IMR-90 (cell line): ENCODE results near the gene ADAMTSL1. TPM values are rescaled to one million over a fixed set of nuclear protein-coding genes. Genes with fewer than 3 reads are reported as not detected.

Experiments
- ATAC-seq: fragments of 200-7000 bp; cut with Tn5 transposase; 2 replicates; pipeline ENCODE4 v1.9.1; 2020; ENCODE audit warnings: low read depth, mild to moderate bottlenecking, moderate library complexity
- BruUV-seq: library from RNA; stranded (reverse); fragments of 400-500 nt; replicated peaks from 2 replicates; lab custom pipeline; 2021; lab: Mats Ljungman, UMichigan
- CTCF ChIA-PET: fragments of 300-600 bp; formaldehyde crosslinking; extraction: SDS; loops from one replicate; lab custom pipeline; 2021; ENCODE audit warnings: antibody characterized with exemption; lab: Yijun Ruan, JAX
- POLR2A ChIA-PET: fragments of 300-600 bp; sonication (Branson Sonifier 250); formaldehyde crosslinking; loops from one replicate; lab custom pipeline; 2022; ENCODE audit warnings: antibody characterized with exemption; ENCODE audit not compliant: unreplicated experiment; lab: Charles Lee
- DNase-seq: peaks from one replicate; pipeline ENCODE4 v3.0.0; 2013
- H2AFZ ChIP-seq: replicated peaks from 2 replicates; pipeline ENCODE3; 2013; ENCODE audit warnings: low read length, mild to moderate bottlenecking; ENCODE audit not compliant: poor library complexity
- H2AK5ac ChIP-seq: 2 replicates; pipeline ENCODE4 v1.6.1; 2013; ENCODE audit warnings: low read depth, low read length, inconsistent platforms
- H2AK9ac ChIP-seq: replicated peaks from 2 replicates; pipeline ENCODE3; 2013; ENCODE audit warnings: mild to moderate bottlenecking, low read depth, low read length, moderate library complexity; ENCODE audit not compliant: poor library complexity
- H2BK120ac ChIP-seq: 2 replicates; pipeline ENCODE4 v1.6.1; 2013; ENCODE audit warnings: low read depth, low read length, inconsistent platforms
- H2BK15ac ChIP-seq: 3 replicates; pipeline ENCODE4 v1.6.1; 2013; ENCODE audit warnings: low read depth, low read length, inconsistent platforms
- H2BK20ac ChIP-seq: 2 replicates; pipeline ENCODE4 v1.6.1; 2013; ENCODE audit warnings: low read depth, mild to moderate bottlenecking, inconsistent platforms, low read length, moderate library complexity
- H2BK5ac ChIP-seq: 2 replicates; pipeline ENCODE4 v1.6.1; 2013; ENCODE audit warnings: mild to moderate bottlenecking, low read depth, low read length, inconsistent platforms; ENCODE audit not compliant: poor library complexity, severe bottlenecking
- H3K14ac ChIP-seq: replicated peaks from 2 replicates; pipeline ENCODE4 v1.6.1; 2013; ENCODE audit warnings: low read depth, low read length, inconsistent platforms
- H3K18ac ChIP-seq: 2 replicates; pipeline ENCODE4 v1.6.1; 2013; ENCODE audit warnings: low read depth, low read length, control low read depth
- H3K23ac ChIP-seq: 2 replicates; pipeline ENCODE4 v1.6.1; 2013; ENCODE audit warnings: low read depth, low read length, inconsistent platforms
- H3K27ac ChIP-seq: 2 replicates; pipeline ENCODE4 v1.5.1; 2013; ENCODE audit warnings: mild to moderate bottlenecking, control low read depth, low read length; ENCODE audit not compliant: insufficient read depth
- H3K27me3 ChIP-seq: 2 replicates; pipeline ENCODE4 v1.6.1; 2013; ENCODE audit warnings: low read length; ENCODE audit not compliant: control insufficient read depth, insufficient read depth
- H3K36me3 ChIP-seq: 2 replicates; pipeline ENCODE4 v1.6.1; 2013; ENCODE audit warnings: low read length, mixed read lengths; ENCODE audit not compliant: control insufficient read depth, insufficient read depth
- H3K4ac ChIP-seq: 2 replicates; pipeline ENCODE4 v1.6.1; 2013; ENCODE audit warnings: low read depth, low read length, inconsistent platforms
- H3K4me1 ChIP-seq: 2 replicates; pipeline ENCODE4 v1.6.1; 2013; ENCODE audit warnings: low read length, mixed read lengths; ENCODE audit not compliant: control insufficient read depth, insufficient read depth
- H3K4me2 ChIP-seq: 2 replicates; pipeline ENCODE4 v1.6.1; 2013; ENCODE audit warnings: low read depth, mild to moderate bottlenecking, control low read depth, low read length, moderate library complexity
- H3K4me3 ChIP-seq: 2 replicates; pipeline ENCODE4 v1.5.1; 2013; ENCODE audit warnings: low read depth, mild to moderate bottlenecking, control low read depth, low read length, moderate library complexity; ENCODE audit not compliant: insufficient read depth
- H3K56ac ChIP-seq: 2 replicates; pipeline ENCODE4 v1.6.1; 2013; ENCODE audit warnings: low read length, inconsistent platforms; ENCODE audit not compliant: insufficient read depth; ENCODE audit errors: extremely low read depth
- H3K79me1 ChIP-seq, 2 experiments: 2 replicates each; pipeline ENCODE4 v1.6.1; 2013; ENCODE audit warnings: low read length in 2 of 2, inconsistent platforms in 1 of 2, low read depth in 1 of 2
- H3K9ac ChIP-seq: 2 replicates; pipeline ENCODE4 v1.6.1; 2013; ENCODE audit warnings: low read depth, low read length, control low read depth
- H3K9me1 ChIP-seq: 2 replicates; pipeline ENCODE4 v1.6.1; 2013; ENCODE audit warnings: low read length, inconsistent platforms; ENCODE audit not compliant: insufficient read depth
- H3K9me3 ChIP-seq: 2 replicates; pipeline ENCODE4 v1.6.1; 2013; ENCODE audit warnings: low read length; ENCODE audit not compliant: control insufficient read depth, insufficient read depth
- H4K20me1 ChIP-seq: 2 replicates; pipeline ENCODE4 v1.6.1; 2013; ENCODE audit warnings: low read length, inconsistent platforms; ENCODE audit not compliant: insufficient read depth
- H4K5ac ChIP-seq: 2 replicates; pipeline ENCODE4 v1.6.1; 2013; ENCODE audit warnings: mild to moderate bottlenecking, low read depth, low read length, control low read depth
- H4K8ac ChIP-seq, 2 experiments: 2 replicates each; pipeline ENCODE4 v1.6.1; 2013; ENCODE audit warnings: low read depth in 2 of 2, low read length in 2 of 2, control low read depth in 1 of 2, inconsistent platforms in 1 of 2
- H4K91ac ChIP-seq: 2 replicates; pipeline ENCODE4 v1.6.1; 2013; ENCODE audit warnings: low read depth, low read length, inconsistent platforms; ENCODE audit not compliant: insufficient read depth
- BHLHE40 ChIP-seq: fragments of 150-350 bp; IDR thresholded peaks from 2 replicates; pipeline ENCODE4 v1.6.1; 2016; ENCODE audit warnings: mild to moderate bottlenecking, low read depth, low read length
- CTCF ChIP-seq: conservative IDR thresholded peaks from 2 replicates; pipeline ENCODE4 v1.5.1; 2012; ENCODE audit warnings: mild to moderate bottlenecking, low read depth, low read length, improper control_type of control experiment
- MXI1 ChIP-seq: IDR thresholded peaks from 2 replicates; pipeline ENCODE4 v1.6.1; 2012; ENCODE audit warnings: low read depth, mild to moderate bottlenecking, low read length, moderate library complexity, borderline replicate concordance
- RAD21 ChIP-seq: IDR thresholded peaks from 2 replicates; pipeline ENCODE4 v1.6.1; 2012; ENCODE audit warnings: low read length, improper control_type of control experiment
- RCOR1 ChIP-seq: IDR thresholded peaks from 2 replicates; pipeline ENCODE4 v1.6.1; 2012; ENCODE audit warnings: mild to moderate bottlenecking, low read length, improper control_type of control experiment; ENCODE audit not compliant: insufficient replicate concordance
- SMC3 ChIP-seq: fragments of 150-350 bp; IDR thresholded peaks from 2 replicates; pipeline ENCODE4 v1.6.1; 2016; ENCODE audit warnings: low read depth, mild to moderate bottlenecking, antibody characterized with exemption, low read length, moderate library complexity
- WGBS, 2 experiments: methylation state at CpG; one replicate each; pipeline versions ENCODE4 v1.1.5 to v1.1.7; 2013; ENCODE audit warnings: missing lambda C conversion rate in 2 of 2; ENCODE audit not compliant: insufficient read length in 1 of 2; ENCODE audit errors: extremely low coverage in 2 of 2; 5-methylcytosine and 5-hydroxymethylcytosine counted together
- dilution Hi-C: fragments of 300-500 bp; cut with HindIII; formaldehyde crosslinking; loops from one replicate; pipeline ENCODE4 v1.14.3; 2018; ENCODE audit warnings: low sequenced_read_pairs; ENCODE audit not compliant: unreplicated experiment
- in situ Hi-C: fragments of 300-500 bp; cut with MboI; formaldehyde crosslinking; loops from 3 replicates; pipeline ENCODE4 v1.14.3; 2019; ENCODE audit warnings: low sequenced_read_pairs, inconsistent platforms, mixed read lengths
- intact Hi-C: fragments of 100-400 bp; cut with micrococcal nuclease; formaldehyde crosslinking; loops from 2 replicates; pipeline ENCODE4 v1.10.0; 2022
- polyA plus RNA-seq, 3 experiments: library from polyadenylated mRNA; depleted of rRNA; stranded (reverse); fragments of >200 nt; gene quantifications; 2 replicates each; pipeline ENCODE4 v1.2.3, GENCODE V29; 2012; ENCODE audit warnings: low replicate concordance in 1 of 3
- total RNA-seq: library from RNA; depleted of rRNA; stranded (reverse); fragments of >200 nt; gene quantifications from 2 replicates; pipeline ENCODE4 v1.2.3, GENCODE V29; 2012

ADAMTSL1 gene
- total and polyA plus RNA-seq, 2 of the 4 experiments (the other 2 are of a cell fraction): 38.2 to 62.2 TPM

GRCh38 chr9:18939943-18940342, 466.0 kb downstream of the ADAMTSL1 start (continued):
- TF ChIP-seq CTCF (no peak), BHLHE40 (no peak)

- H2AK9ac ChIP-seq: no peak overlapping the region
- no peak overlapping the region for H4K5ac ChIP-seq
- 80% methylated on average over 1 of the region's 8 CpGs; no CpG with 5 or more reads in 1 of the 2 experiments for WGBS, 2 experiments
- no TSS peak for BruUV-seq
- H4K8ac ChIP-seq: no peak overlapping the region
- H2AK5ac ChIP-seq: no peak overlapping the region
- H3K4me1 ChIP-seq: no peaks in the 10 kb centered on the region
- H3K14ac ChIP-seq: no peak overlapping the region
- no peak overlapping the region for H3K4me3 ChIP-seq
- no peak overlapping the region for H4K91ac ChIP-seq
- no peaks in the 10 kb centered on the region for H3K79me1 ChIP-seq
- no peak overlapping the region for H2BK20ac ChIP-seq
- no peak overlapping the region for H2AFZ ChIP-seq
- ATAC-seq (no peak), DNase-seq (no peak)
- no peak overlapping the region for H2BK120ac ChIP-seq
- H3K27ac ChIP-seq: no peak overlapping the region
- H4K20me1 ChIP-seq: no peaks in the 10 kb centered on the region
- no peak overlapping the region for H3K4ac ChIP-seq
- ChIA-PET POLR2A (no interaction called here), CTCF (no interaction called here)
- TF ChIP-seq MXI1 (no peak), SMC3 (no peak), BHLHE40 (no peak), RAD21 (no peak), RCOR1 (no peak)
- peaks cover 2% of the 10 kb centered on the region; the same call in 1 of the 2 replicates for H3K9me3 ChIP-seq
- H2BK5ac ChIP-seq: no peak overlapping the region
- no peaks in the 10 kb centered on the region for H3K36me3 ChIP-seq
- H3K4me2 ChIP-seq: no peak overlapping the region
- H2BK15ac ChIP-seq: no peak overlapping the region
- in situ Hi-C loops: no loop called here
- intact Hi-C loops: no loop called here
- H3K23ac ChIP-seq: no peak overlapping the region
- H3K9ac ChIP-seq: no peak overlapping the region
- no peak overlapping the region for H3K18ac ChIP-seq
- no peak overlapping the region for H3K56ac ChIP-seq
- peaks cover 28% of the 10 kb centered on the region for H3K27me3 ChIP-seq
- dilution Hi-C loops: no loop called here
- no peaks in the 10 kb centered on the region for H3K9me1 ChIP-seq
Measured at GRCh38 chr9:18941060-18941740, 467.2 kb downstream of the ADAMTSL1 start.
